Nephron progenitor cell (in vitro differentiated cells): ENCODE measurements around the gene DLGAP3.
"Not testable (repeated sequence)": the region's sequence is repeated elsewhere in the genome, so short reads cannot be mapped to it uniquely, and the experiment has no call there.

Source experiments
- DNase-seq: peaks from one replicate; pipeline ENCODE4 v3.0.0; 2021
- H3K27ac Mint-ChIP-seq: 2 replicates; pipeline ENCODE4 v1.8.0; 2021; ENCODE audit warnings: mild to moderate bottlenecking, moderate library complexity, mixed read lengths
- H3K27me3 Mint-ChIP-seq: 2 replicates; pipeline ENCODE4 v1.8.0; 2021; ENCODE audit warnings: mild to moderate bottlenecking, low read depth, mixed read lengths; ENCODE audit not compliant: poor library complexity
- H3K36me3 Mint-ChIP-seq: 2 replicates; pipeline ENCODE4 v1.8.0; 2021; ENCODE audit warnings: low read depth, mixed read lengths
- H3K4me1 Mint-ChIP-seq: 2 replicates; pipeline ENCODE4 v1.8.0; 2021; ENCODE audit warnings: mixed read lengths
- H3K4me3 Mint-ChIP-seq: 2 replicates; pipeline ENCODE4 v1.8.0; 2021; ENCODE audit warnings: mild to moderate bottlenecking, moderate library complexity, mixed read lengths
- H3K9me3 Mint-ChIP-seq: 2 replicates; pipeline ENCODE4 v1.8.0; 2021; ENCODE audit warnings: mild to moderate bottlenecking, moderate library complexity, mixed read lengths
- CTCF ChIP-seq: fragments of 200-600 bp; sonication (generic); IDR thresholded peaks from 2 replicates; pipeline ENCODE4 v1.5.0; 2021; ENCODE audit warnings: antibody characterized with exemption

The DLGAP3 gene

GRCh38 chr1:34965597-34965996 is 36.1 kb upstream of the DLGAP3 start:
- H3K27me3 Mint-ChIP-seq: peaks cover 37% of the 10 kb centered on the region
- H3K36me3 Mint-ChIP-seq: no peaks in the 10 kb centered on the region
- TF ChIP-seq CTCF: no peak
- H3K4me1 Mint-ChIP-seq: no peaks in the 10 kb centered on the region
- peaks cover 18% of the 10 kb centered on the region for H3K9me3 Mint-ChIP-seq
- no peak for DNase-seq
- no peak overlapping the region for H3K4me3 Mint-ChIP-seq
- no peak overlapping the region for H3K27ac Mint-ChIP-seq

GRCh38 chr1:34950428-34950827 is 21.0 kb upstream of the DLGAP3 start:
- no peak for DNase-seq
- H3K36me3 Mint-ChIP-seq: peaks cover 5% of the 10 kb centered on the region
- peaks cover 16% of the 10 kb centered on the region for H3K27me3 Mint-ChIP-seq
- no peak overlapping the region for H3K27ac Mint-ChIP-seq
- no peak overlapping the region for H3K4me3 Mint-ChIP-seq
- no peaks in the 10 kb centered on the region for H3K4me1 Mint-ChIP-seq
- H3K9me3 Mint-ChIP-seq: peaks cover 17% of the 10 kb centered on the region
- no peak for TF ChIP-seq CTCF

GRCh38 chr1:34948739-34949138 is 19.3 kb upstream of the DLGAP3 start:
- H3K4me1 Mint-ChIP-seq, H3K27ac Mint-ChIP-seq, H3K36me3 Mint-ChIP-seq, H3K4me3 Mint-ChIP-seq, DNase-seq: not testable (repeated sequence)
- Mint-ChIP-seq H3K27me3 (peaks cover 10% of the 10 kb centered on the region), H3K9me3 (peaks cover 17% of the 10 kb centered on the region)

GRCh38 chr1:34947641-34948314 is 18.3 kb upstream of the DLGAP3 start:
- H3K36me3 Mint-ChIP-seq, H3K4me3 Mint-ChIP-seq, H3K4me1 Mint-ChIP-seq, H3K27ac Mint-ChIP-seq, H3K27me3 Mint-ChIP-seq, DNase-seq: not testable (repeated sequence)
- peaks cover 17% of the 10 kb centered on the region for H3K9me3 Mint-ChIP-seq

GRCh38 chr1:34946211-34946610 is 16.8 kb upstream of the DLGAP3 start:
- TF ChIP-seq CTCF: no peak
- Mint-ChIP-seq H3K27ac (no peak overlapping the region), H3K9me3 (peaks cover 15% of the 10 kb centered on the region), H3K4me3 (no peak overlapping the region), H3K36me3 (peaks cover 5% of the 10 kb centered on the region), H3K4me1 (no peaks in the 10 kb centered on the region), H3K27me3 (peaks cover 25% of the 10 kb centered on the region)
- no peak for DNase-seq

- H3K4me3 Mint-ChIP-seq, H3K9me3 Mint-ChIP-seq, H3K27ac Mint-ChIP-seq, H3K36me3 Mint-ChIP-seq, DNase-seq, H3K4me1 Mint-ChIP-seq: not testable (repeated sequence)
- peaks cover 32% of the 10 kb centered on the region for H3K27me3 Mint-ChIP-seq
These were observed 12.3 kb upstream of the DLGAP3 start for GRCh38 chr1:34941798-34942197.

- Mint-ChIP-seq H3K4me3 (peak overlapping the region; percentile 68), H3K4me1 (peaks cover 12% of the 10 kb centered on the region), H3K27me3 (peaks cover 85% of the 10 kb centered on the region), H3K36me3 (no peaks in the 10 kb centered on the region), H3K27ac (no peak overlapping the region), H3K9me3 (no peaks in the 10 kb centered on the region)
- DNase-seq: no peak
- TF ChIP-seq CTCF: no peak
These were observed 1.2 kb upstream of the DLGAP3 start for GRCh38 chr1:34930702-34931071.
